HG02623 (cell line): Measurements from ENCODE around the gene CDH4.
"Not testable (repeated sequence)": the region's sequence is repeated elsewhere in the genome, so short reads cannot be mapped to it uniquely, and the experiment has no call there.

Source experiments
- ATAC-seq: cut with Tn5 transposase; IDR thresholded peaks from one replicate; pipeline ENCODE4 v1.9.1; 2021; ENCODE audit warnings: moderate library complexity; ENCODE audit not compliant: unreplicated experiment

The CDH4 gene

GRCh38 chr20:61253640-61254511, 1.8 kb downstream of the CDH4 start:
- ATAC-seq = no peak

- ATAC-seq = no peak
Measured at GRCh38 chr20:61254881-61255626, 3.0 kb downstream of the CDH4 start.

- no peak for ATAC-seq
Measured at GRCh38 chr20:61256365-61256764, 4.3 kb downstream of the CDH4 start.

- no peak for ATAC-seq
Measured at GRCh38 chr20:61256824-61257223, 4.8 kb downstream of the CDH4 start.

- ATAC-seq = no peak
Measured at GRCh38 chr20:61257611-61258010, 5.5 kb downstream of the CDH4 start.

GRCh38 chr20:61259741-61260140, 7.7 kb downstream of the CDH4 start:
- ATAC-seq = no peak

- ATAC-seq = no peak
Measured at GRCh38 chr20:61260905-61261304, 8.8 kb downstream of the CDH4 start.

- ATAC-seq = no peak
Measured at GRCh38 chr20:61262036-61262435, 10.0 kb downstream of the CDH4 start.

- ATAC-seq = no peak
Measured at GRCh38 chr20:61262514-61262913, 10.5 kb downstream of the CDH4 start.

- no peak for ATAC-seq
Measured at GRCh38 chr20:61263084-61263695, 11.1 kb downstream of the CDH4 start.

- ATAC-seq = no peak
Measured at GRCh38 chr20:61263938-61264337, 11.9 kb downstream of the CDH4 start.

- ATAC-seq = no peak
Measured at GRCh38 chr20:61267241-61267640, 15.2 kb downstream of the CDH4 start.

- no peak for ATAC-seq
Measured at GRCh38 chr20:61268024-61268423, 16.0 kb downstream of the CDH4 start.

GRCh38 chr20:61271312-61272231, 19.5 kb downstream of the CDH4 start:
- ATAC-seq = no peak

GRCh38 chr20:61273024-61273423, 21.0 kb downstream of the CDH4 start:
- ATAC-seq = not testable (repeated sequence)

- not testable (repeated sequence) for ATAC-seq
Measured at GRCh38 chr20:61273666-61274065, 21.6 kb downstream of the CDH4 start.

GRCh38 chr20:61274326-61274725, 22.3 kb downstream of the CDH4 start:
- ATAC-seq = no peak

GRCh38 chr20:61278296-61278695, 26.2 kb downstream of the CDH4 start:
- ATAC-seq = no peak

- ATAC-seq = no peak
Measured at GRCh38 chr20:61279621-61280150, 27.6 kb downstream of the CDH4 start.

GRCh38 chr20:61280217-61280980, 28.3 kb downstream of the CDH4 start:
- ATAC-seq = no peak
